ENCODE measurements around the gene ATP7B.

DNA sequence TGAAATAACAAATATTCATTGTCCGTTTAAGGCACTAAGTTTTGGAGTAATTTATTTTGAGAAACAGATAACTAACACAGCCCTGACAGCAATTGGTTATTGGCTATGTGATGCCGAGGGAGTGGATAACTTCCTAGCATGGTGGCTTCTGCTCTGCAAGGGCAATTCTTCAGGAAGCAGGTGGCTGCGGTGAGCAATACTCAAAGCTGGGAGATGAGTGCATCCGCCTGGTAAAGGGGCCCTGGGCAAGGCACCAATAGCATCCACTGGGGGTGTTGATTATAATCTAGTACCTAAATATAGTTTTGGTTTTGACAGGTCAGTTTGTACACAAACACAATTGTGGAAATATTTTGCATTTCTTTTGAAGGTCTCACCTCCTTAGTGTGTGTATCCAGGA, 108.5 kb downstream of the ATP7B start:
- no peak for TF ChIP-seq CTCF (conservative IDR thresholded peaks at IDR 0.05; ENCODE audit: low read depth, low read length)
- no peak for TF ChIP-seq EZH2 (IDR thresholded peaks at IDR 0.05; ENCODE audit: low read length, unreplicated experiment)
- TF ChIP-seq EZH2phosphoT487 (IDR thresholded peaks at IDR 0.05; ENCODE audit: borderline replicate concordance, low read length), result no peak

All from PC-3 (cell line).